PFSK-1 (cell line): Measurements from ENCODE around the gene ASB8.

Experiments
- FOXP2 ChIP-seq: optimal IDR thresholded peaks from 2 replicates; pipeline ENCODE3; 2011; ENCODE audit warnings: borderline replicate concordance, control low read depth, inconsistent platforms; ENCODE audit not compliant: insufficient read depth; ENCODE audit errors: extremely low read length, extremely low read depth
- POLR2AphosphoS5 ChIP-seq: IDR thresholded peaks from 2 replicates; pipeline ENCODE4 v1.6.1; 2012; ENCODE audit warnings: low read depth, mild to moderate bottlenecking, control low read depth, low read length, moderate library complexity
- REST ChIP-seq, 2 experiments: IDR thresholded peaks; 2 replicates each; pipeline versions ENCODE4 v1.6.1 to v1.8.0; 2011 to 2012; ENCODE audit warnings: low read depth in 2 of 2, low read length in 2 of 2, control low read depth in 1 of 2, inconsistent platforms in 1 of 2, mild to moderate bottlenecking in 1 of 2, moderate library complexity in 1 of 2; ENCODE audit not compliant: insufficient read depth in 1 of 2
- SIN3A ChIP-seq: IDR thresholded peaks from 2 replicates; pipeline ENCODE4 v1.6.1; 2012; ENCODE audit warnings: mild to moderate bottlenecking, low read length, moderate library complexity, borderline replicate concordance; ENCODE audit not compliant: insufficient read depth
- TAF1 ChIP-seq: IDR thresholded peaks from 2 replicates; pipeline ENCODE4 v1.6.1; 2012; ENCODE audit warnings: low read length, control low read depth, borderline replicate concordance; ENCODE audit not compliant: insufficient read depth

The ASB8 gene

GRCh38 chr12:48183091-48183875, 26.0 kb upstream of the ASB8 start, which contains the start of gene CCDC184:
Gene CCDC184 (plus strand): TSS chr12:48183644. CDS start chr12:48184123, 479 bp downstream.
- no peak for TF ChIP-seq REST (IDR thresholded peaks at IDR 0.05; ENCODE audit: insufficient read depth in 1 of 2, low read depth in 2 of 2, low read length in 2 of 2)
- no peak for TF ChIP-seq SIN3A
- no peak for TF ChIP-seq TAF1
- TF ChIP-seq FOXP2 = no peak
- TF ChIP-seq POLR2AphosphoS5 = no peak

- TF ChIP-seq POLR2AphosphoS5 = no peak
- TF ChIP-seq FOXP2 = no peak
- TF ChIP-seq TAF1 = no peak
- TF ChIP-seq REST (IDR thresholded peaks at IDR 0.05; ENCODE audit: insufficient read depth in 1 of 2, low read depth in 2 of 2, low read length in 2 of 2) = no peak
- no peak for TF ChIP-seq SIN3A
These were observed 25.3 kb upstream of the ASB8 start for GRCh38 chr12:48182631-48183030.

GRCh38 chr12:48180857-48181495, 23.7 kb upstream of the ASB8 start:
- TF ChIP-seq POLR2AphosphoS5 (no peak), REST (IDR thresholded peaks at IDR 0.05; ENCODE audit: insufficient read depth in 1 of 2, low read depth in 2 of 2, low read length in 2 of 2) (no peak), SIN3A (no peak), TAF1 (no peak), FOXP2 (no peak)

GRCh38 chr12:48180424-48180823, 23.1 kb upstream of the ASB8 start:
- no peak for TF ChIP-seq REST (IDR thresholded peaks at IDR 0.05; ENCODE audit: insufficient read depth in 1 of 2, low read depth in 2 of 2, low read length in 2 of 2)
- no peak for TF ChIP-seq FOXP2
- TF ChIP-seq TAF1 = no peak
- no peak for TF ChIP-seq POLR2AphosphoS5
- TF ChIP-seq SIN3A = no peak

GRCh38 chr12:48179466-48179865, 22.2 kb upstream of the ASB8 start:
- TF ChIP-seq REST (IDR thresholded peaks at IDR 0.05; ENCODE audit: insufficient read depth in 1 of 2, low read depth in 2 of 2, low read length in 2 of 2) = no peak
- TF ChIP-seq SIN3A = no peak
- TF ChIP-seq POLR2AphosphoS5 = no peak
- no peak for TF ChIP-seq TAF1
